Measurements from ENCODE around the gene ALPK3. TPM values are rescaled to one million over a fixed set of nuclear protein-coding genes. Genes with fewer than 3 reads are reported as not detected.

The ALPK3 gene
- polyA plus RNA-seq, 1 donor (not counting 4 experiments of a cell fraction or from before 2014, with no cell fraction given): 0.07 TPM

- H3K9ac ChIP-seq (ENCODE audit: control insufficient read depth, extremely low read depth, insufficient read depth, low read length): no peak overlapping the region
- H3K4me1 ChIP-seq (ENCODE audit: control insufficient read depth, extremely low read depth, insufficient read depth, low read length): no peaks in the 10 kb centered on the region
- H3K79me2 ChIP-seq (ENCODE audit: control insufficient read depth, insufficient read depth, low read length): no peaks in the 10 kb centered on the region
- dilution Hi-C loops (cut with MboI; ENCODE audit: extremely low pct_ligation_motif_present, low sequenced_read_pairs): no loop called here
- no peak overlapping the region for H3K27ac ChIP-seq (ENCODE audit: control insufficient read depth, insufficient read depth, low read length)
- H4K20me1 ChIP-seq (ENCODE audit: control insufficient read depth, extremely low read depth, insufficient read depth, low read length): no peaks in the 10 kb centered on the region
- no peaks in the 10 kb centered on the region for H3K9me3 ChIP-seq (ENCODE audit: control insufficient read depth, low read depth, low read length)
- no peak overlapping the region for H2AFZ ChIP-seq (ENCODE audit: control insufficient read depth, low read length)
- FAIRE-seq (no peak), DNase-seq (ENCODE audit: low read depth, low spot score) (peak; percentile 9)
- H3K27me3 ChIP-seq (ENCODE audit: control insufficient read depth, extremely low read depth, insufficient read depth, low read length): no peaks in the 10 kb centered on the region
- TF ChIP-seq EZH2 (IDR thresholded peaks at IDR 0.05; ENCODE audit: low read length) (no peak), CTCF (optimal IDR thresholded peaks at IDR 0.05 in 1 of 3, IDR thresholded peaks at IDR 0.05 in 1 of 3, conservative IDR thresholded peaks at IDR 0.05 in 1 of 3; ENCODE audit: extremely low read depth in 1 of 3, insufficient read depth in 2 of 3, low read length in 3 of 3) (peak; percentile 72 to 93 (median 82))
- H3K9me1 ChIP-seq (ENCODE audit: control insufficient read depth, extremely low read depth, insufficient read depth, low read length): no peaks in the 10 kb centered on the region
- H3K4me2 ChIP-seq (ENCODE audit: control insufficient read depth, extremely low read depth, insufficient read depth, low read depth, low read length): no peak overlapping the region
- no peaks in the 10 kb centered on the region for H3K36me3 ChIP-seq (ENCODE audit: control insufficient read depth in 2 of 2, extremely low read depth in 1 of 2, insufficient read depth in 2 of 2, low read length in 2 of 2)
- H3K4me3 ChIP-seq (ENCODE audit: control insufficient read depth in 2 of 3, extremely low read depth in 1 of 3, insufficient read depth in 2 of 3, low read depth in 1 of 3, low read length in 3 of 3): no peak overlapping the region
Observed at GRCh38 chr15:84878504-84878903, 61.3 kb downstream of the ALPK3 start.

GRCh38 chr15:84879088-84879780 is 62.1 kb downstream of the ALPK3 start:
- H4K20me1 ChIP-seq (ENCODE audit: control insufficient read depth, extremely low read depth, insufficient read depth, low read length): no peaks in the 10 kb centered on the region
- H3K27ac ChIP-seq (ENCODE audit: control insufficient read depth, insufficient read depth, low read length): no peak overlapping the region
- no peak overlapping the region for H3K4me2 ChIP-seq (ENCODE audit: control insufficient read depth, extremely low read depth, insufficient read depth, low read depth, low read length)
- no peaks in the 10 kb centered on the region for H3K9me3 ChIP-seq (ENCODE audit: control insufficient read depth, low read depth, low read length)
- no peaks in the 10 kb centered on the region for H3K27me3 ChIP-seq (ENCODE audit: control insufficient read depth, extremely low read depth, insufficient read depth, low read length)
- no peaks in the 10 kb centered on the region for H3K4me1 ChIP-seq (ENCODE audit: control insufficient read depth, extremely low read depth, insufficient read depth, low read length)
- no peaks in the 10 kb centered on the region for H3K79me2 ChIP-seq (ENCODE audit: control insufficient read depth, insufficient read depth, low read length)
- no peak overlapping the region for H3K4me3 ChIP-seq (ENCODE audit: control insufficient read depth in 2 of 3, extremely low read depth in 1 of 3, insufficient read depth in 2 of 3, low read depth in 1 of 3, low read length in 3 of 3)
- H3K9ac ChIP-seq (ENCODE audit: control insufficient read depth, extremely low read depth, insufficient read depth, low read length): no peak overlapping the region
- H3K36me3 ChIP-seq (ENCODE audit: control insufficient read depth in 2 of 2, extremely low read depth in 1 of 2, insufficient read depth in 2 of 2, low read length in 2 of 2): no peaks in the 10 kb centered on the region
- no peak for TF ChIP-seq CTCF (optimal IDR thresholded peaks at IDR 0.05 in 1 of 3, IDR thresholded peaks at IDR 0.05 in 1 of 3, conservative IDR thresholded peaks at IDR 0.05 in 1 of 3; ENCODE audit: extremely low read depth in 1 of 3, insufficient read depth in 2 of 3, low read length in 3 of 3)
- no peak for TF ChIP-seq EZH2 (IDR thresholded peaks at IDR 0.05; ENCODE audit: low read length)
- FAIRE-seq (no peak), DNase-seq (ENCODE audit: low read depth, low spot score) (no peak)
- dilution Hi-C loops (cut with MboI; ENCODE audit: extremely low pct_ligation_motif_present, low sequenced_read_pairs): no loop called here
- H3K9me1 ChIP-seq (ENCODE audit: control insufficient read depth, extremely low read depth, insufficient read depth, low read length): no peaks in the 10 kb centered on the region
- no peak overlapping the region for H2AFZ ChIP-seq (ENCODE audit: control insufficient read depth, low read length)
